NT2/D1 (cell line): Measurements from ENCODE around the gene ADNP.

Source experiments
- DNase-seq: peaks from one replicate; pipeline ENCODE4 v3.0.0-alpha.2; 2011; ENCODE audit warnings: low read depth, low spot score
- H3K27me3 ChIP-seq: 2 replicates; pipeline ENCODE4 v1.6.0; 2011; ENCODE audit warnings: mild to moderate bottlenecking; ENCODE audit not compliant: insufficient read length, insufficient read depth
- H3K36me3 ChIP-seq: 2 replicates; pipeline ENCODE4 v1.6.1; 2011; ENCODE audit warnings: mild to moderate bottlenecking, low read length, mixed read lengths; ENCODE audit not compliant: insufficient read depth, insufficient read length
- H3K4me1 ChIP-seq: 2 replicates; pipeline ENCODE4 v1.5.1; 2011; ENCODE audit not compliant: insufficient read depth, insufficient read length
- H3K4me3 ChIP-seq: 2 replicates; pipeline ENCODE4 v1.5.1; 2011; ENCODE audit warnings: low read depth; ENCODE audit not compliant: insufficient read length
- H3K9ac ChIP-seq: 2 replicates; pipeline ENCODE4 v1.6.0; 2011; ENCODE audit warnings: low read depth; ENCODE audit not compliant: insufficient read length
- H3K9me3 ChIP-seq: 2 replicates; pipeline ENCODE4 v1.5.1; 2011; ENCODE audit warnings: mild to moderate bottlenecking, low read length; ENCODE audit not compliant: insufficient read depth
- SUZ12 ChIP-seq: IDR thresholded peaks from 2 replicates; pipeline ENCODE4 v1.6.1; 2011; ENCODE audit not compliant: insufficient read length, insufficient read depth; ENCODE audit errors: extremely low read depth
- YY1 ChIP-seq: IDR thresholded peaks from 2 replicates; pipeline ENCODE4 v1.6.1; 2011; ENCODE audit not compliant: insufficient read length, insufficient read depth
- ZNF274 ChIP-seq: IDR thresholded peaks from 2 replicates; pipeline ENCODE4 v1.6.1; 2011; ENCODE audit warnings: mild to moderate bottlenecking, low read depth, low read length

ADNP gene

GRCh38 chr20:50898475-50898874 is 32.8 kb downstream of the ADNP start:
- Histone ChIP-seq H3K9me3 (no peaks in the 10 kb centered on the region), H3K27me3 (no peaks in the 10 kb centered on the region), H3K4me1 (no peaks in the 10 kb centered on the region), H3K36me3 (peaks cover 97% of the 10 kb centered on the region), H3K4me3 (no peak overlapping the region), H3K9ac (no peak overlapping the region)
- DNase-seq = no peak
- TF ChIP-seq SUZ12 (no peak), ZNF274 (no peak), YY1 (no peak)

- Histone ChIP-seq H3K4me1 (no peaks in the 10 kb centered on the region), H3K9me3 (no peaks in the 10 kb centered on the region), H3K4me3 (no peak overlapping the region), H3K27me3 (no peaks in the 10 kb centered on the region), H3K9ac (no peak overlapping the region), H3K36me3 (peaks cover 97% of the 10 kb centered on the region)
- TF ChIP-seq YY1 = no peak
- no peak for TF ChIP-seq SUZ12
- no peak for TF ChIP-seq ZNF274
- DNase-seq = no peak
Measured at GRCh38 chr20:50895111-50895830, 36.0 kb downstream of the ADNP start.

- H3K36me3 ChIP-seq = peaks cover 97% of the 10 kb centered on the region
- H3K9ac ChIP-seq = no peak overlapping the region
- no peaks in the 10 kb centered on the region for H3K4me1 ChIP-seq
- DNase-seq = no peak
- no peak overlapping the region for H3K4me3 ChIP-seq
- H3K27me3 ChIP-seq = no peaks in the 10 kb centered on the region
- TF ChIP-seq ZNF274 = no peak
- TF ChIP-seq SUZ12 = no peak
- TF ChIP-seq YY1 = no peak
- no peaks in the 10 kb centered on the region for H3K9me3 ChIP-seq
Measured at GRCh38 chr20:50893620-50894019, 37.6 kb downstream of the ADNP start.

GRCh38 chr20:50892394-50892793 is 38.8 kb downstream of the ADNP start:
- no peak for DNase-seq
- TF ChIP-seq SUZ12 (no peak), YY1 (no peak), ZNF274 (no peak)
- Histone ChIP-seq H3K4me1 (no peaks in the 10 kb centered on the region), H3K36me3 (peaks cover 87% of the 10 kb centered on the region), H3K9ac (no peak overlapping the region), H3K9me3 (no peaks in the 10 kb centered on the region), H3K4me3 (no peak overlapping the region), H3K27me3 (no peaks in the 10 kb centered on the region)

- Histone ChIP-seq H3K27me3 (no peaks in the 10 kb centered on the region), H3K4me1 (no peaks in the 10 kb centered on the region), H3K36me3 (peaks cover 76% of the 10 kb centered on the region), H3K4me3 (no peak overlapping the region), H3K9me3 (no peaks in the 10 kb centered on the region), H3K9ac (no peak overlapping the region)
- TF ChIP-seq ZNF274 (no peak), YY1 (no peak), SUZ12 (no peak)
- no peak for DNase-seq
Measured at GRCh38 chr20:50891138-50891537, 40.1 kb downstream of the ADNP start.

- H3K27me3 ChIP-seq = no peaks in the 10 kb centered on the region
- H3K9me3 ChIP-seq = peaks cover 4% of the 10 kb centered on the region; the same call in 1 of the 2 replicates
- H3K4me1 ChIP-seq = no peaks in the 10 kb centered on the region
- TF ChIP-seq ZNF274 (no peak), YY1 (no peak), SUZ12 (no peak)
- H3K9ac ChIP-seq = no peak overlapping the region
- peaks cover 41% of the 10 kb centered on the region for H3K36me3 ChIP-seq
- no peak overlapping the region for H3K4me3 ChIP-seq
- no peak for DNase-seq
Measured at GRCh38 chr20:50887576-50887975, 43.7 kb downstream of the ADNP start.

- Histone ChIP-seq H3K27me3 (no peaks in the 10 kb centered on the region), H3K9ac (no peak overlapping the region), H3K4me3 (no peak overlapping the region), H3K36me3 (peaks cover 28% of the 10 kb centered on the region), H3K9me3 (peaks cover 6% of the 10 kb centered on the region; the same call in 1 of the 2 replicates), H3K4me1 (no peaks in the 10 kb centered on the region)
- no peak for DNase-seq
- TF ChIP-seq SUZ12 (no peak), YY1 (no peak), ZNF274 (no peak)
Measured at GRCh38 chr20:50886184-50886790, 45.0 kb downstream of the ADNP start.
